ENCODE data around the gene LY6G6C.

DNA sequence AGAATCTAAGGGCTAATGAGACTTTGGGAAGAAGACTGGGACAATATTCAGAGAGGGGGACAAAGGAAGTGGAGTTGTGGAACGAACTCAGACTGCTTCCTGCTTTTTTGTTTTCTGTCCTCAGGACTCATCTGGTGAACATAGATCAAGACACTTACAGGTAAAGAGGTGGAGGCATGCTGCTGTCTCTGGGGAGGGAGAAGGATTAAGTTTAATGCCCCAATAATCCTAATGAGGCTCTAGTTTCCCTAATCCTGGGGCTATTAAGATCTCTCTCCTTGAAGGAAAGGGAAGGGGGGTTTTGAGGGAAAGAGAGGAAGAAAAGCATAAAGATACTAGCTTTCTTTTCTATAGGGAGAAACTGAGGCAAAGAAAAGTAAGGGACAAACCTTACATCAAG is 22.9 kb upstream of the LY6G6C start:
- TF ChIP-seq, protein P1, sequence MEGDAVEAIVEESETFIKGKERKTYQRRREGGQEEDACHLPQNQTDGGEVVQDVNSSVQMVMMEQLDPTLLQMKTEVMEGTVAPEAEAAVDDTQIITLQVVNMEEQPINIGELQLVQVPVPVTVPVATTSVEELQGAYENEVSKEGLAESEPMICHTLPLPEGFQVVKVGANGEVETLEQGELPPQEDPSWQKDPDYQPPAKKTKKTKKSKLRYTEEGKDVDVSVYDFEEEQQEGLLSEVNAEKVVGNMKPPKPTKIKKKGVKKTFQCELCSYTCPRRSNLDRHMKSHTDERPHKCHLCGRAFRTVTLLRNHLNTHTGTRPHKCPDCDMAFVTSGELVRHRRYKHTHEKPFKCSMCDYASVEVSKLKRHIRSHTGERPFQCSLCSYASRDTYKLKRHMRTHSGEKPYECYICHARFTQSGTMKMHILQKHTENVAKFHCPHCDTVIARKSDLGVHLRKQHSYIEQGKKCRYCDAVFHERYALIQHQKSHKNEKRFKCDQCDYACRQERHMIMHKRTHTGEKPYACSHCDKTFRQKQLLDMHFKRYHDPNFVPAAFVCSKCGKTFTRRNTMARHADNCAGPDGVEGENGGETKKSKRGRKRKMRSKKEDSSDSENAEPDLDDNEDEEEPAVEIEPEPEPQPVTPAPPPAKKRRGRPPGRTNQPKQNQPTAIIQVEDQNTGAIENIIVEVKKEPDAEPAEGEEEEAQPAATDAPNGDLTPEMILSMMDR (IDR thresholded peaks at IDR 0.05; ENCODE audit: insufficient read depth, low read length), result no peak
- TF ChIP-seq POLR2AphosphoS5 (IDR thresholded peaks at IDR 0.05; ENCODE audit: low read depth), result no peak
- TF ChIP-seq GABPA (IDR thresholded peaks at IDR 0.05; ENCODE audit: low read depth), result no peak
- TF ChIP-seq, protein P2, sequence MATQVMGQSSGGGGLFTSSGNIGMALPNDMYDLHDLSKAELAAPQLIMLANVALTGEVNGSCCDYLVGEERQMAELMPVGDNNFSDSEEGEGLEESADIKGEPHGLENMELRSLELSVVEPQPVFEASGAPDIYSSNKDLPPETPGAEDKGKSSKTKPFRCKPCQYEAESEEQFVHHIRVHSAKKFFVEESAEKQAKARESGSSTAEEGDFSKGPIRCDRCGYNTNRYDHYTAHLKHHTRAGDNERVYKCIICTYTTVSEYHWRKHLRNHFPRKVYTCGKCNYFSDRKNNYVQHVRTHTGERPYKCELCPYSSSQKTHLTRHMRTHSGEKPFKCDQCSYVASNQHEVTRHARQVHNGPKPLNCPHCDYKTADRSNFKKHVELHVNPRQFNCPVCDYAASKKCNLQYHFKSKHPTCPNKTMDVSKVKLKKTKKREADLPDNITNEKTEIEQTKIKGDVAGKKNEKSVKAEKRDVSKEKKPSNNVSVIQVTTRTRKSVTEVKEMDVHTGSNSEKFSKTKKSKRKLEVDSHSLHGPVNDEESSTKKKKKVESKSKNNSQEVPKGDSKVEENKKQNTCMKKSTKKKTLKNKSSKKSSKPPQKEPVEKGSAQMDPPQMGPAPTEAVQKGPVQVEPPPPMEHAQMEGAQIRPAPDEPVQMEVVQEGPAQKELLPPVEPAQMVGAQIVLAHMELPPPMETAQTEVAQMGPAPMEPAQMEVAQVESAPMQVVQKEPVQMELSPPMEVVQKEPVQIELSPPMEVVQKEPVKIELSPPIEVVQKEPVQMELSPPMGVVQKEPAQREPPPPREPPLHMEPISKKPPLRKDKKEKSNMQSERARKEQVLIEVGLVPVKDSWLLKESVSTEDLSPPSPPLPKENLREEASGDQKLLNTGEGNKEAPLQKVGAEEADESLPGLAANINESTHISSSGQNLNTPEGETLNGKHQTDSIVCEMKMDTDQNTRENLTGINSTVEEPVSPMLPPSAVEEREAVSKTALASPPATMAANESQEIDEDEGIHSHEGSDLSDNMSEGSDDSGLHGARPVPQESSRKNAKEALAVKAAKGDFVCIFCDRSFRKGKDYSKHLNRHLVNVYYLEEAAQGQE (IDR thresholded peaks at IDR 0.05; ENCODE audit: insufficient replicate concordance, low read depth), result no peak
- no peak for TF ChIP-seq SPI1 (IDR thresholded peaks at IDR 0.05; ENCODE audit: borderline replicate concordance, low read depth)
